Iris pigment epithelial cell (primary cell): Measurements from ENCODE around the gene DNAJB1.
"Not testable (repeated sequence)": the region's sequence is repeated elsewhere in the genome, so short reads cannot be mapped to it uniquely, and the experiment has no call there.

Experiments
- DNase-seq: peaks from one replicate; pipeline ENCODE4 v3.0.0-alpha.2; 2011; ENCODE audit warnings: low read depth

Gene DNAJB1

GRCh38 chr19:14520543-14520942 lies 2.3 kb upstream of the DNAJB1 start:
- DNase-seq: no peak

DNA sequence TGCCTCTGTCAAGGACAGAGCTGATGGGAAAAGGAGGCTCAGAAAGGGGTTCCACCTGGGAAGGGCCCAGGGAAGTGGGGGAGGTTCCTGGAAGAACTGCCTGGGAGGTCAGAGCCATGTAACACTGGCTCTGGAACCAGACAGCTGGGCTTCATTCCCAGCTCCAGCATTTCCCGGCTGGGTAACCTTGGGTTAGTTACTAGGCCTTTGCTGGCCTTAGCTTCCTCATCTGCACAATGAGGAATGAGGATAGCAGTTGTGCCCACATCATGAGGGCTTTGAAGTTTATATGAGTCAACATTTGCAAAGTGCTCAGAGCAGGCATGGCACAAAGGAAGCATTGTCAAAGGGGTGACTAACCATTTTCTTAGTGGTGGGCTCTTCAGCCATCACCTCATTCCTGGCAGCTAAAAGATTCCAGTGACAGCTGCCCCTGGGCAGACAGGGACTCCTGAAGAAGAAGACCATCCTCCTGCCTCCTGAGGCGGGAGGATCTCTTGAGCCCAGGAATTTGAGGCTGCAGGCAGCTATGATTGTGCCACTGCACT lies 1.7 kb upstream of the DNAJB1 start:
- peak; percentile 49 for DNase-seq

DNA sequence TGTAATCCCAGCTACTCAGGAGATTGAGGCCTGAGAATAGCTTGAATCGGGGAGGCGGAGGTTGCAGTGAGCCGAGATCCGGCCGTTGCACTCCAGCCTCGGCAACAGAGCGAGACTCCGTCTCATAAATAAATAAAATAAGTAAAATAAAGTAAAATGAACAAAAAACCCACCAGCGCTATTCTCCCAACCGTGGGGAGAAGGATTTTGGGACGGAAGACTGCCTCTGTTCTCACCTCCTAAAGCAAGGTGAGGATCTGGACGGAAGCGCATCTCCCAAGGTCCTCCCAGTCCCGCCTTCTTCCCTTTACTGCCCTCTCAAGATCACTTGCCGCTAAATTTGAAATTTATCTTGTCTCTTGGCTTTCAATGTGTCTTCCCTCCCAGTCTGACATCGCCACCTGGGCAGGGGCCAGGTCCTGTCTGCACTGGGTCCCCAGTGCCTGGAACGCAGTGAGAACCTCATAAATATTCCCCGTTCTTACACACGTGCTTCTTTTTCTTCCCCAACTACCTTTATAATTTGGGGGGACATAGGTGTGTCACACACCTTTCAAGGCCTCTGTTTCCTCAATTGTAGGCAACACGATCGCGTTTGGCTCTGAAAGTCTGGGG lies 1.2 kb upstream of the DNAJB1 start:
- DNase-seq: no peak

DNA sequence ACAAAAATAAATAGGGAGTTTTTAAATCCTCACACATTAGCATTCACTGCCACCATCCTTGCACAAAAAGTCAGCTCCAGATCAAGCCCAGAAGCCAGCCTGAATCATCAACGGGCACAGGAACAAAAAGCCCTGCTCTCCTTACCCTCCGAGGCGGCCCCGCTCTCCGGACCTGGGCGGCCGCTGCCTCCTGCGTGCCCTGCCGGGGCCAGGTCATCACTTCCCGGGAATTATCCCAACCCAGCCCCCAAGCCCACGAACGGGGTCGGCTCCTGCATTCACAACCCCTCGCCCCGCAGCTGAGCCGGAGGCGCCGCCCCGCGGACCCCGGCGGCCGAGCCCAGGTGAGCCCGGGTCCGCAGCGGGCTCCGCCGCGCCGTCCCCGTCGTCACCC lies 754 bp downstream of the DNAJB1 start:
- DNase-seq: peak; percentile 28

- no peak for DNase-seq
Observed at GRCh38 chr19:14516746-14517438, 1.3 kb downstream of the DNAJB1 start.

- DNase-seq: no peak
Observed at GRCh38 chr19:14516048-14516534, 2.1 kb downstream of the DNAJB1 start.

GRCh38 chr19:14515501-14516047 lies 2.6 kb downstream of the DNAJB1 start:
- DNase-seq: no peak

DNA sequence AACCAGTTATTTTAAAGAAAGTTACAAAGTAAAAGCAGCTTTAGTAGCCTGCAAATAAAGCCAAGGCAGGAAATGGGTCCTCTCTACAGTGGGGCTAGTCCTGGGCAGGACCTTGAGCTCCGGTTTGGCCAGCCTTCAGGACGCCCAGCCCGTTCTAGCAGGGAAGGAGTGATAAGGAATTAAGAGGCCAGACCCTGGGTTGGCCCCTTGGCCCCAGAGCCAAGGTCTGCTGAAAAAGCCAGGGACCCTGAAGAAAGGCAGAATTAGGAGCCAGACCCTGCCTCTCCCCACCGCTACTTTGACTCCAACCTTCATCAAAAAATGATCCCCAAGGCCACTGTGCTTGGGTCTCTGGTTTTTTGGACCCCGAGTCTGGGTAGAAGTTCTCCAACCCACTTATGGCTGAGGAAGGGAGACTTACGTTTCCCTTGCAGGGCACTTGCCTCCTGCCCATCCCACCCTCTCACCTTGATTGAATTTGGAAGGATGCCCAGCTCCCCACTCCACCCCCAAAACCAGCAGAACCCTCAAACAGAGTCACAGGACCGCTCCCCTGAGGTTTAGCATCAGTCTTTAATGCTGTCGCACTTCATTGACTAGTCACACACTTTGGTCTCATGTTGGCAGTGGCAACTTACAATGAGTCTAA lies 3.9 kb downstream of the DNAJB1 start:
- no peak for DNase-seq

DNA sequence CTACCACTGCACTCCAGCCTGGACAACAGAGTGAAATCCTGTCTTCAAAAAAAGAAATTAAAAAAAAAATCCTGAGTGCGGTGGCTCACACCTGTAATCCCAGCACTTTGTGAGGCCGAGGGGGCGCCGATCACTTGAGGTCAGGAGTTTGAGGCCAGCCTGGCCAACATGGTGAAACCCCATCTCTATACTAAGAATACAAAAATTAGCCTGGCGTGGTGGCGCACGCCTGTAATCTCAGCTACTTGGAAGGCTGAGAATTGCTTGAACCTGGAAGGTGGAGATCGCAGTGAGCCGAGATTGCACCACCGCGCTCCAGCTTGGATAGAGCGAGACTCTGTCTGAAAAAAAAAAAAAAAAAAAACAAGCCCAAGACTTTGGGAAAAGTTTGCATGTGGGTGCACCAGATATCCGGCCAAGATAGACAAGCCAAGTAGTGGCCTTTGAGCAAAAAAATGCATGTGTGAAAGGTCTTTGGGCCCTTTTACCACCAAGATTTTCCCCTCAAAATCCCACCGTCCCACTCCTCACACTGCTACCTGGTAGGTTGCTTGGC lies 5.7 kb downstream of the DNAJB1 start:
- DNase-seq: no peak

GRCh38 chr19:14511229-14511593 lies 7.0 kb downstream of the DNAJB1 start:
- no peak for DNase-seq

DNA sequence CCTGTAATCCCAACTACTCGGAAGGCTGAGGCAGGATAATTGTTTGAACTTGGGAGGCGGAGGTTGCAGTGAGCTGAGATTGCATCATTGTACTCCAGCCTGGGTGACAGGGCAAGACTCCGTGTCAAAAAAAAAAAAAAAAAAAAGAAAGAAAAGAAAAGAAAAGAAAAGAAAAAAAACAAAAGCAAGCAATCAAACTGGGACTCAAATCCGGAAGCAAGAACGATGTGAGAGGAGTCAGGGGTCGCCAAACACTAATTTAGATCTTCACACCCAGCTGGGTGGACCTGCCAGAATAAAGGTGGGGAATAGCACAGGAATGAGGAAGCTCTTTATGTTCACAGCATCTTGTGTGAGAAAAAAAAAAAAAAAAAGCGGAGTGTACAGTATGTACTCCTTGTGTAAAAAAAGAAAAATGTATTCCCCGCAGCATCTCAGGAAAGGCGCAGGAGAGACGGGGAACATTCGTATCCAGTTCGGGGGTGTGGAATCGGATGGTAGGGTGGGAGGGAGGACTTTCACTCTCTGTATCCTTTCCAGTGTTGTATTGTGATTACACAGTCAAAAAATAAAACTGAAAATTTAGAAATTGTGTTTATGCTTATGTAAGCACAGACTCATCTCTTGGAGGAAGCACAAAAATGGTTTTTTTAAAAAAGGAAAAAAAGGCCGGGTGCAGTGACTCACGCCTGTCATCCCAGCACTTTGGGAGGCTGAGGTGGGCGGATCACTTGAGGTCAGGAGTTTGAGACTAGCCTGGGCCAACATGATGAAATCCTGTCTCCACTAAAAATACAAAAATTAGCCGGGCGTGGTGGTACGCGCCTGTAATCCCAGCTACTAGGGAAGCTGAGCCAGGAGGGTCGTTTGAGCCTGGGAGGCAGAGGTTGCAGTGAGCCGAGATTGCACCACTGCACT lies 7.6 kb downstream of the DNAJB1 start:
- peak; percentile 83 for DNase-seq

GRCh38 chr19:14507704-14508542 lies 10.3 kb downstream of the DNAJB1 start:
- peak; percentile 67 for DNase-seq

GRCh38 chr19:14505488-14506239 lies 12.5 kb downstream of the DNAJB1 start:
- peak; percentile 77 for DNase-seq

- not testable (repeated sequence) for DNase-seq
Observed at GRCh38 chr19:14504575-14504974, 13.6 kb downstream of the DNAJB1 start.

DNA sequence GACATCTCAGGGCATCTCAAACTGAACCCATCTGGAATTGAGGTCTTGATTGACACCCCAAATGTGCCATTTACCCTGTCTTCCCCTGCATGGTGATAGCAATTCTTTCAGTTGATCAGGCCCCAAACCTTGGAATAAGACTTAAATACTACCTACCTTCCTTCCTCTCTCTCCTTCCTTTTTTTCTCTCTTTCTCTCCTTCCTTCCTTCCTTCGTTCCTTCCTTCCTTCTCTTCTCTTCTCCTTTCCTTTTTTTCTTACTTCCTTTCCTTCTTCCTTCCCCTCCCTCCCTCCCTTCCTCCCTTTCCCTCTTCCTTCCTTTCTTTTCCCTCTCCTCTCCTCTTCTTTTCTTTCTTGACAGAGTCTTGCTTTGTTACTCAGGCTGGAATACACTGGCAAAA lies 14.9 kb downstream of the DNAJB1 start:
- DNase-seq: no peak

DNA sequence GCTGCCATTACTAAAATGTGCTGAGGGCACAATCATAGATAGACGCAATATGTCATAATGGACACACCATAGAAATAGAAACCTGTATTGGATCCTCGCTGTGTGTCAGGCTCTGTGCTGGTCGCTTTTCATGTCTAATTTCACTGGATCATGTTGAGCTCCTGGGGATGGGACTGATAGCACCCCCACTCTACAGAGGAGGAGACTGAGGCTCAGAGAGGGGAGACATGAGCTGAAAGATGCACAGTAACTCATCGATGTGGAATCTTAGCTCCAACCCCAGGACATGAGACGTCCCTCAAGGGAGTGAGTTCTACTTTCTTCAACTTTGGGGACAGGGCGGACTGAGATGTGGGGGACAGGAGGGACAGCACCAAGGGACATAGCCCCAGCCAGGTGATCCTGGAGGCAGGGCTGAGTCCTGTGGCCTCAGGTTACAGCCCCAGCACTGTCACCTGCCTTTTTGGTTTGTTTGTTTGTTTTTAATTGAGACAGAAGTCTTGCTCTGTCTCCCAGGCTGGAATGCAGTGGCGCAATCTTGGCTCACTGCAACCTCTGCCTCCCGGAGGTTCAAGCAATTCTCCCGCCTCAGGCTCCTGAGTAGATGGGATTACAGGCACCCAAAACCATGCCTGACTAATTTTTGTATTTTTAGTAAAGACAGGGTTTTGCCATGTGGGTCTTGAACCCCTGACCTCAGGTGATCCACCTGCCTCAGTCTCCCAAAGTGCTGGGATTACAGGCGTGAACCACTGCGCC lies 15.7 kb downstream of the DNAJB1 start:
- peak; percentile 46 for DNase-seq

GRCh38 chr19:14497228-14497921 lies 20.8 kb downstream of the DNAJB1 start:
- DNase-seq: no peak

DNA sequence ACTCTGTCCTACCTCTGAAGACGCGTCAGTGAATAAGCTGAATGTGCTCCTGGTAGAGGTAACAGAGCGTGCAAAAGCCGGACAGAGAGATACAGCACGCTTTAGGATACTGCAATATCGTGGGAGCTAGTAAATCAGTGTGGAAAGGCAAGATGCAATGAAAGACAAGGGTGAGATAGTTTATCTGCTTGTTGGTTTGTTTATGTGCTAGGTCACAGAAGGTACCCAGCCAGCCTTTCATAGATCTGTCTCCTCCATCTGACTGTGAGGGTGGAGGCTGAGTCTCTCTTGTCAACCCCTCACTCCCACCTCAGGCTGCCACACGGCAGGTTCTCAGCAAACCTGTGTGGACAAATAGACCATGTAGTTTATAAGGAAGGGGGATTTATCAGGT lies 21.4 kb downstream of the DNAJB1 start:
- no peak for DNase-seq
